Endothelial cell of umbilical vein (primary cell): ENCODE data around the gene MOG. TPM values are rescaled to one million over a fixed set of nuclear protein-coding genes. Genes with fewer than 3 reads are reported as not detected.
"Not testable (repeated sequence)": the region's sequence is repeated elsewhere in the genome, so short reads cannot be mapped to it uniquely, and the experiment has no call there.

Experiments
- BruUV-seq: library from RNA; stranded (reverse); fragments of 400-500 nt; replicated peaks from 2 replicates; lab custom pipeline; 2021; lab: Mats Ljungman, UMichigan
- CTCF ChIA-PET: fragments of 300-600, 350-600 bp; sonication (Branson Sonifier 250); formaldehyde crosslinking; loops from one replicate; lab custom pipeline; 2021; ENCODE audit warnings: antibody characterized with exemption, inconsistent platforms; lab: Charles Lee
- POLR2A ChIA-PET: fragments of 300-600, 350-600 bp; sonication (Branson Sonifier 250); formaldehyde crosslinking; loops from one replicate; lab custom pipeline; 2021; ENCODE audit warnings: antibody characterized with exemption, inconsistent platforms; lab: Charles Lee
- DNase-seq: peaks from one replicate; pipeline ENCODE4 v3.0.0-alpha.2; 2011; ENCODE audit warnings: low read depth, low spot score
- FAIRE-seq: peaks from 2 replicates; lab custom pipeline; 2011; peaks lifted over from hg19 to GRCh38; lab: Jason Lieb, UNC
- H2AFZ ChIP-seq: 2 replicates; pipeline ENCODE4 v1.6.0; 2012; ENCODE audit warnings: low read depth, low read length, control low read depth, inconsistent platforms
- H3K27ac ChIP-seq: 2 replicates; pipeline ENCODE4 v1.5.1; 2011; ENCODE audit warnings: low read depth, mild to moderate bottlenecking, control low read depth, low read length, moderate library complexity; ENCODE audit not compliant: insufficient read depth
- H3K27me3 ChIP-seq, 2 experiments: 2 replicates each; pipeline versions ENCODE4 v1.6.0 to v1.6.1; 2011; ENCODE audit warnings: low read length in 2 of 2, mixed read lengths in 1 of 2; ENCODE audit not compliant: control insufficient read depth in 2 of 2, insufficient read depth in 2 of 2
- H3K36me3 ChIP-seq, 2 experiments: 2 replicates in 1 of 2; 3 replicates in 1 of 2; pipeline ENCODE4 v1.5.1; 2011; ENCODE audit warnings: low read length in 2 of 2, mild to moderate bottlenecking in 1 of 2, moderate library complexity in 1 of 2; ENCODE audit not compliant: control insufficient read depth in 2 of 2, insufficient read depth in 2 of 2; ENCODE audit errors: extremely low read depth in 1 of 2
- H3K4me1 ChIP-seq: 3 replicates; pipeline ENCODE4 v1.5.1; 2011; ENCODE audit warnings: mild to moderate bottlenecking, low read length; ENCODE audit not compliant: control insufficient read depth, insufficient read depth; ENCODE audit errors: extremely low read depth
- H3K4me2 ChIP-seq: 2 replicates; pipeline ENCODE4 v1.6.1; 2011; ENCODE audit warnings: low read length, control low read depth, mixed read lengths; ENCODE audit not compliant: insufficient read depth
- H3K4me3 ChIP-seq, 3 experiments: fragments of 200-600 bp in 1 of 3; sonication (generic), shearing (Covaris generic) in 1 of 3; replicated peaks in 1 of 3; 2 replicates each; pipeline ENCODE4 v1.5.1; 2011 to 2016; ENCODE audit warnings: control low read depth in 3 of 3, low read length in 3 of 3, mild to moderate bottlenecking in 2 of 3, inconsistent platforms in 1 of 3, low read depth in 1 of 3, moderate library complexity in 1 of 3; ENCODE audit not compliant: insufficient read depth in 1 of 3
- H3K79me2 ChIP-seq: 2 replicates; pipeline ENCODE4 v1.6.0; 2012; ENCODE audit warnings: low read length, inconsistent platforms; ENCODE audit not compliant: control insufficient read depth, insufficient read depth
- H3K9ac ChIP-seq: replicated peaks from 2 replicates; pipeline ENCODE3; 2011; ENCODE audit warnings: low read length, control low read depth; ENCODE audit not compliant: insufficient read depth; ENCODE audit errors: extremely low read depth
- H3K9me1 ChIP-seq: replicated peaks from 3 replicates; pipeline ENCODE4 v1.6.0; 2011; ENCODE audit warnings: mild to moderate bottlenecking, low read length; ENCODE audit not compliant: control insufficient read depth, insufficient read depth; ENCODE audit errors: extremely low read depth
- H3K9me3 ChIP-seq: replicated peaks from 2 replicates; pipeline ENCODE4 v1.5.1; 2012; ENCODE audit warnings: low read length, inconsistent platforms; ENCODE audit not compliant: control insufficient read depth, insufficient read depth
- H4K20me1 ChIP-seq: replicated peaks from 2 replicates; pipeline ENCODE3; 2011; ENCODE audit warnings: mild to moderate bottlenecking, low read length; ENCODE audit not compliant: control insufficient read depth, insufficient read depth; ENCODE audit errors: extremely low read depth
- POLR2A ChIP-seq: IDR thresholded peaks from 2 replicates; pipeline ENCODE4 v1.6.1; 2012; ENCODE audit warnings: low read depth, mild to moderate bottlenecking, control low read depth, low read length
- dilution Hi-C: fragments of 300-500 bp; cut with MboI; formaldehyde crosslinking; loops from one replicate; pipeline ENCODE4 v1.15.0; 2019; ENCODE audit warnings: low sequenced_read_pairs; ENCODE audit not compliant: extremely low pct_ligation_motif_present
- intact Hi-C: fragments of 100-400 bp; cut with micrococcal nuclease; formaldehyde crosslinking; loops from one replicate; pipeline ENCODE4 v1.10.0; 2022
- polyA plus RNA-seq, 4 experiments: library from polyadenylated mRNA; depleted of rRNA in 3 of 4; stranded (reverse) in 3 of 4; unstranded in 1 of 4; fragments of >200 nt; gene quantifications; 2 replicates each; pipeline versions ENCODE4 v1.2.1 to v1.2.3, GENCODE V29; 2011 to 2012; ENCODE audit warnings: missing spikeins in 1 of 4
- total RNA-seq: library from RNA; stranded (reverse); gene quantifications from 2 replicates; pipeline ENCODE4 v1.2.3, GENCODE V29; 2021

Gene MOG
- total and polyA plus RNA-seq, 2 donors (not counting 3 experiments of a cell fraction or from before 2014, with no cell fraction given), result not detected

DNA sequence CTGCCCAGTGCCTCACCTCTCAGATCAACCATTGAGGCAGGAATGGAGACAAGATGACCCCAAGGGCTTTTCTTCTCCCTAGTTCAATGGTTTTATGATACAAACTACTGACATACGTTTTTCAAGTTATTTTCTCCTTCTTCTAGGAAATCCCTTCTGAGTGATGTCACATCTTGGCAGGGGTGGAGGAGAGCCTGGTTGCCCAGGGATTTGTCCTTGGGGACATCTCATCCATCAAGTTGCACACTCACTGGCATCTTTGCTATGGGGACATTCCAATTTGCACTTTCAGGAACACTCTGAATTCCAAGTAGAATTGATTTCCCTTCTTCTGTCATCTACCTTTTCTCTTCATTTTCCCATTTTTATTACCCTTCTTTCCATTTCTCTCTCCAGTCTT lies 14.1 kb downstream of the MOG start:
- no peaks in the 10 kb centered on the region for H4K20me1 ChIP-seq
- H3K4me1 ChIP-seq, result no peaks in the 10 kb centered on the region
- peaks cover 9 to 16% of the 10 kb centered on the region in 2 experiments for H3K27me3 ChIP-seq
- no TSS peak for BruUV-seq
- no peaks in the 10 kb centered on the region for H3K9me1 ChIP-seq
- H3K9me3 ChIP-seq, result no peaks in the 10 kb centered on the region
- dilution Hi-C loops, result no loop called here
- no peak overlapping the region for H2AFZ ChIP-seq
- ChIA-PET CTCF (interaction anchor here (1.1 to 4.9 kb wide), 3 partner anchors 16 to 21 kb away, joined by 3 to 25 read pairs (median 17); no protein-coding TSS in a partner anchor), POLR2A (no interaction called here)
- H3K27ac ChIP-seq, result no peak overlapping the region
- TF ChIP-seq POLR2A, result no peak
- no peak overlapping the region for H3K9ac ChIP-seq
- no peaks in the 10 kb centered on the region for H3K79me2 ChIP-seq
- H3K4me2 ChIP-seq, result no peak overlapping the region
- intact Hi-C loops, result no loop called here
- no peaks in the 10 kb centered on the region for H3K36me3 ChIP-seq
- FAIRE-seq (no peak), DNase-seq (no peak)
- no peak overlapping the region for H3K4me3 ChIP-seq

DNA sequence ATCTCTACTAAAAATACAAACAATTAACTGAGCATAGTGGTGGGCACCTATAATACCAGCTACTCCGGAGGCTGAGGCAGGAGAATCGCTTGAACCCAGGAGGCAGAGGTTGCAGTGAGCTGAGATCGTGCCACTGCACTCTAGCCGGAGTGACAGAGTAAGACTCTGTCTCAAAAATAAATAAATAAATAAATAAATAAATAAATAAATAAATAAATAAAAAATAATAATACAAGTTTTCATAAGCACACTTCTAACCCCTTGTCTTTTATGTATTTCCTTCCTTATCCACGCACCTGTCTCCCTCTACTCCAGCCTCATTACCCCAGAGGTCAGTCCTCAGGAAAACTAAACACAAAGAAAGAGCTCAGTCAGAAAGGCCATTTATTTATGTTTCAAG lies 15.2 kb downstream of the MOG start:
- H3K4me3 ChIP-seq, POLR2A ChIA-PET, H3K9me3 ChIP-seq, H3K79me2 ChIP-seq, H3K9ac ChIP-seq, H4K20me1 ChIP-seq, H3K4me1 ChIP-seq, H3K4me2 ChIP-seq, dilution Hi-C loops, intact Hi-C loops, FAIRE-seq, H3K27ac ChIP-seq, H3K36me3 ChIP-seq, BruUV-seq, DNase-seq, H3K9me1 ChIP-seq, H2AFZ ChIP-seq: not testable (repeated sequence)
- H3K27me3 ChIP-seq, result peaks cover 7 to 13% of the 10 kb centered on the region in 2 experiments
- CTCF ChIA-PET, result interaction anchor here (1.1 to 4.9 kb wide), 3 partner anchors 15 to 22 kb away, joined by 3 to 25 read pairs (median 17); no protein-coding TSS in a partner anchor
